Vagina (tissue), 2 donors: ENCODE results near the gene RYR3.

Experiments used
- CTCF ChIP-seq, 3 experiments: fragments of 450-650 bp in 2 of 3; fragments of 200-600 bp in 1 of 3; sonication (generic) in 1 of 3; IDR thresholded peaks; one replicate each; pipeline ENCODE4 v1.5.1; 2017 to 2019; ENCODE audit warnings: antibody characterized with exemption in 3 of 3, mild to moderate bottlenecking in 2 of 3, moderate library complexity in 2 of 3
- POLR2A ChIP-seq, 2 donors: fragments of 450-650 bp; IDR thresholded peaks; one replicate each; pipeline ENCODE4 v1.6.1; 2017; ENCODE audit warnings: antibody characterized with exemption in 2 of 2, mild to moderate bottlenecking in 2 of 2, moderate library complexity in 2 of 2
- POLR2AphosphoS5 ChIP-seq, 2 donors: sonication (generic); formaldehyde crosslinking; IDR thresholded peaks; one replicate each; pipeline ENCODE4 v1.9.0; 2017; ENCODE audit warnings: antibody characterized with exemption in 2 of 2, mild to moderate bottlenecking in 2 of 2, low read depth in 1 of 2; ENCODE audit not compliant: insufficient read depth in 1 of 2

- TF ChIP-seq CTCF (IDR thresholded peaks at IDR 0.05) (no peak), POLR2AphosphoS5 (IDR thresholded peaks at IDR 0.05; ENCODE audit: insufficient read depth in 1 of 2, low read depth in 1 of 2) (no peak), POLR2A (IDR thresholded peaks at IDR 0.05) (no peak)
Observed at GRCh38 chr15:33454346-33454745, 143.6 kb downstream of the RYR3 start.
